Activated CD4-positive, CD25-positive, alpha-beta regulatory T cell (primary cell): ENCODE results near the gene COL2A1.

ENCODE experiments used
- DNase-seq, 4 experiments: peaks; one replicate each; lab custom pipeline; 2025; lab: John Stamatoyannopoulos, UW

COL2A1 gene

GRCh38 chr12:48030173-48030650 lies 25.9 kb upstream of the COL2A1 start:
- DNase-seq, result no peak

- no peak for DNase-seq
Observed at GRCh38 chr12:48029491-48030172, 25.4 kb upstream of the COL2A1 start.

- no peak for DNase-seq
Observed at GRCh38 chr12:48028541-48029431, 24.5 kb upstream of the COL2A1 start.

- no peak for DNase-seq
Observed at GRCh38 chr12:48027183-48028002, 23.1 kb upstream of the COL2A1 start.

- no peak for DNase-seq
Observed at GRCh38 chr12:48026060-48026827, 22.0 kb upstream of the COL2A1 start.

- DNase-seq, result no peak
Observed at GRCh38 chr12:48025281-48025680, 21.0 kb upstream of the COL2A1 start.

- no peak for DNase-seq
Observed at GRCh38 chr12:48024735-48025134, 20.5 kb upstream of the COL2A1 start.

- DNase-seq, result no peak
Observed at GRCh38 chr12:48023386-48023785, 19.1 kb upstream of the COL2A1 start.

- DNase-seq, result no peak
Observed at GRCh38 chr12:48022676-48023385, 18.6 kb upstream of the COL2A1 start.

GRCh38 chr12:48022180-48022521 lies 17.9 kb upstream of the COL2A1 start:
- DNase-seq, result no peak

- DNase-seq, result no peak
Observed at GRCh38 chr12:48021485-48022179, 17.4 kb upstream of the COL2A1 start.

- no peak for DNase-seq
Observed at GRCh38 chr12:48019639-48020265, 15.5 kb upstream of the COL2A1 start.

- no peak for DNase-seq
Observed at GRCh38 chr12:48018618-48018995, 14.3 kb upstream of the COL2A1 start.

GRCh38 chr12:48017921-48018617 lies 13.8 kb upstream of the COL2A1 start:
- no peak for DNase-seq

- DNase-seq, result no peak
Observed at GRCh38 chr12:48017496-48017895, 13.2 kb upstream of the COL2A1 start.

- no peak for DNase-seq
Observed at GRCh38 chr12:48016373-48017020, 12.2 kb upstream of the COL2A1 start.

GRCh38 chr12:48015954-48016353 lies 11.7 kb upstream of the COL2A1 start:
- DNase-seq, result no peak

- DNase-seq, result no peak
Observed at GRCh38 chr12:48015129-48015528, 10.9 kb upstream of the COL2A1 start.

GRCh38 chr12:48013287-48013686 lies 9.0 kb upstream of the COL2A1 start:
- no peak for DNase-seq
